HepG2 (cell line): ENCODE measurements around the gene NUP133. TPM values are rescaled to one million over a fixed set of nuclear protein-coding genes. Genes with fewer than 3 reads are reported as not detected.

Source experiments
- CHCHD3 ChIP-seq: sonication (generic); formaldehyde crosslinking; IDR thresholded peaks from 2 replicates; pipeline ENCODE4 v1.8.0; 2022; ENCODE audit warnings: mild to moderate bottlenecking, missing genetic modification reagents, moderate library complexity
- GPN1 ChIP-seq: sonication (generic); formaldehyde crosslinking; IDR thresholded peaks from 2 replicates; pipeline ENCODE4 v1.5.1; 2020; ENCODE audit warnings: missing genetic modification reagents, borderline replicate concordance
- HDAC1 ChIP-seq: sonication (generic); formaldehyde crosslinking; IDR thresholded peaks from 2 replicates; pipeline ENCODE4 v1.5.1; 2020; ENCODE audit warnings: mild to moderate bottlenecking, missing genetic modification reagents
- HNF4A ChIP-seq: sonication (generic); formaldehyde crosslinking; IDR thresholded peaks from 2 replicates; pipeline ENCODE4 v1.4.0; 2020; ENCODE audit warnings: missing genetic modification reagents
- HOXA3 ChIP-seq: sonication (generic); formaldehyde crosslinking; IDR thresholded peaks from 2 replicates; pipeline ENCODE4 v1.5.0; 2020; ENCODE audit warnings: missing genetic modification reagents
- KDM3A ChIP-seq: IDR thresholded peaks from 2 replicates; pipeline ENCODE4 v1.6.1; 2018; ENCODE audit warnings: low read depth, missing compliant biosample characterization
- KMT2B ChIP-seq: IDR thresholded peaks from 2 replicates; pipeline ENCODE4 v1.6.1; 2016; ENCODE audit warnings: missing genetic modification reagents, missing compliant biosample characterization
- MYC ChIP-seq: sonication (generic); formaldehyde crosslinking; IDR thresholded peaks from 2 replicates; pipeline ENCODE4 v1.9.0; 2021; ENCODE audit warnings: missing genetic modification reagents, borderline replicate concordance
- MYNN ChIP-seq: sonication (generic); formaldehyde crosslinking; IDR thresholded peaks from 2 replicates; pipeline ENCODE4 v1.4.0; 2020; ENCODE audit warnings: mild to moderate bottlenecking, low read depth, missing genetic modification reagents
- NR2F6 ChIP-seq, 2 experiments: IDR thresholded peaks; 2 replicates each; pipeline ENCODE4 v1.6.1; 2016; ENCODE audit warnings: antibody characterized with exemption in 1 of 2, mild to moderate bottlenecking in 1 of 2
- RFXAP ChIP-seq: sonication (generic); formaldehyde crosslinking; IDR thresholded peaks from 2 replicates; pipeline ENCODE4 v1.4.0; 2020; ENCODE audit warnings: missing genetic modification reagents, borderline replicate concordance
- TBX2 ChIP-seq: sonication (generic); formaldehyde crosslinking; IDR thresholded peaks from 2 replicates; pipeline ENCODE4 v1.5.0; 2020; ENCODE audit warnings: missing genetic modification reagents, mild to moderate bottlenecking, borderline replicate concordance
- ZNF292 ChIP-seq: sonication (generic); formaldehyde crosslinking; IDR thresholded peaks from 2 replicates; pipeline ENCODE4 v1.8.1; 2022; ENCODE audit warnings: mild to moderate bottlenecking, low read depth, missing genetic modification reagents, borderline replicate concordance
- ZNF296 ChIP-seq: sonication (generic); formaldehyde crosslinking; conservative IDR thresholded peaks from 2 replicates; pipeline ENCODE4 v1.5.0; 2020; ENCODE audit warnings: mild to moderate bottlenecking, missing genetic modification reagents
- ZNF501 ChIP-seq: sonication (generic); formaldehyde crosslinking; IDR thresholded peaks from 2 replicates; pipeline ENCODE4 v1.5.1; 2020; ENCODE audit warnings: mild to moderate bottlenecking, moderate library complexity, missing genetic modification reagents
- ZNF563 ChIP-seq: sonication (generic); formaldehyde crosslinking; IDR thresholded peaks from 2 replicates; pipeline ENCODE4 v1.8.0; 2022; ENCODE audit warnings: mild to moderate bottlenecking, moderate library complexity, missing genetic modification reagents
- ZNF777 ChIP-seq: sonication (generic); formaldehyde crosslinking; IDR thresholded peaks from 2 replicates; pipeline ENCODE4 v1.4.0; 2020; ENCODE audit warnings: missing genetic modification reagents
- polyA plus RNA-seq, 8 experiments: library from polyadenylated mRNA; depleted of rRNA in 3 of 8; stranded (reverse) in 7 of 8; unstranded in 1 of 8; fragments of >200 nt; fragmentation: Illumina TruSeq in 4 of 8; extraction: Trizol in 4 of 8; gene quantifications; 2 replicates each; pipeline versions ENCODE4 v1.2.1 to v1.2.3, GENCODE V29; 2011 to 2016; ENCODE audit warnings: low read depth in 4 of 8, missing spikeins in 1 of 8, mixed read lengths in 1 of 8; ENCODE audit not compliant: insufficient read depth in 1 of 8
- total RNA-seq, 5 experiments: library from RNA; depleted of rRNA; stranded (reverse); fragments of >200 nt; fragmentation: Illumina TruSeq; extraction: Trizol; gene quantifications; 2 replicates each; pipeline ENCODE4 v1.2.3, GENCODE V29; 2016; ENCODE audit warnings: low read depth in 1 of 5
- TF ChIP-seq, protein P1 (sequence below): sonication (generic); formaldehyde crosslinking; IDR thresholded peaks from 2 replicates; pipeline ENCODE4 v1.9.0; 2021; ENCODE audit warnings: missing genetic modification reagents, borderline replicate concordance
- TF ChIP-seq, protein P2 (sequence below): sonication (generic); formaldehyde crosslinking; conservative IDR thresholded peaks from 2 replicates; pipeline ENCODE4 v1.4.0; 2020; ENCODE audit warnings: missing genetic modification reagents
- TF ChIP-seq, protein P3 (sequence below): sonication (generic); formaldehyde crosslinking; conservative IDR thresholded peaks from 2 replicates; pipeline ENCODE4 v1.4.0; 2020; ENCODE audit warnings: missing genetic modification reagents

The NUP133 gene
- total and polyA plus RNA-seq, 2 of the 13 experiments (the other 11 are each of a cell fraction or from before 2014, with no cell fraction given) = 17.7 to 45.6 TPM

DNA sequence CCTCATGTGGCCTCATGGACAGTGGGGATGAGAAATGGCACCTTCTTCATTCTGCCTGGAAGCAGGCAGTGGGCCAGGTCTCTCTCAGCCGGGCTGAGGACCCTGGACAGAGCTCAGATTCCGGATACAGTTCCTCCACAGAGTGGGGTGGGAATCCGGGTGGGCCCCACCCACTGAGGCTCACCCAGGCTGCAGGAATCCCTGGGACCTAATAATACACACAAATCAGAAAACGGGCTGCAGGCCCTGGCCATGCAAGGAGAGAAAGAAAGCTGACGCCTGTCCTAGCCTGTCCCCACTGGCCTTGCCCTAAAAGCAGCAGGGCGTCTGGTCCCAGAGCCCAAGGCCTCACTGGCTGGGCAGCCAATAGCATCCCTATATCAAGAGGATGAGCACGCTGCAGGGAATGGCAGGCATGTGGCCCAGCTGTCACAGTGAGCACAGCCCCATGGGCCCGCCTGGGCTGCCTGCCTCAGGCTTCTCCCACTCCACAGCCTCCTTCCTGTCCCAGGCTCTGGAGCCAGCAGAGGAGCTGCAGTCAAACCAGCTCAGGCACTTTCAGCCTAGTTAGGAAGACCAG, 99.6 kb downstream of the NUP133 start (continued):
- TF ChIP-seq TBX2 = no peak
- peak; percentile 28; the same call in 1 of the 2 replicates for TF ChIP-seq HNF4A (CRISPR knock-in tag)
- TF ChIP-seq GPN1 (CRISPR knock-in tag) = no peak
- TF ChIP-seq ZNF777 (CRISPR knock-in tag) = 0 out of 2 replicates have a peak, but pooled peaks have one; percentile 21
- TF ChIP-seq ZNF501 (CRISPR knock-in tag) = no peak
- no peak for TF ChIP-seq KMT2B (CRISPR knock-in tag)
- no peak for TF ChIP-seq ZNF563 (CRISPR knock-in tag)
- TF ChIP-seq, protein P1, sequence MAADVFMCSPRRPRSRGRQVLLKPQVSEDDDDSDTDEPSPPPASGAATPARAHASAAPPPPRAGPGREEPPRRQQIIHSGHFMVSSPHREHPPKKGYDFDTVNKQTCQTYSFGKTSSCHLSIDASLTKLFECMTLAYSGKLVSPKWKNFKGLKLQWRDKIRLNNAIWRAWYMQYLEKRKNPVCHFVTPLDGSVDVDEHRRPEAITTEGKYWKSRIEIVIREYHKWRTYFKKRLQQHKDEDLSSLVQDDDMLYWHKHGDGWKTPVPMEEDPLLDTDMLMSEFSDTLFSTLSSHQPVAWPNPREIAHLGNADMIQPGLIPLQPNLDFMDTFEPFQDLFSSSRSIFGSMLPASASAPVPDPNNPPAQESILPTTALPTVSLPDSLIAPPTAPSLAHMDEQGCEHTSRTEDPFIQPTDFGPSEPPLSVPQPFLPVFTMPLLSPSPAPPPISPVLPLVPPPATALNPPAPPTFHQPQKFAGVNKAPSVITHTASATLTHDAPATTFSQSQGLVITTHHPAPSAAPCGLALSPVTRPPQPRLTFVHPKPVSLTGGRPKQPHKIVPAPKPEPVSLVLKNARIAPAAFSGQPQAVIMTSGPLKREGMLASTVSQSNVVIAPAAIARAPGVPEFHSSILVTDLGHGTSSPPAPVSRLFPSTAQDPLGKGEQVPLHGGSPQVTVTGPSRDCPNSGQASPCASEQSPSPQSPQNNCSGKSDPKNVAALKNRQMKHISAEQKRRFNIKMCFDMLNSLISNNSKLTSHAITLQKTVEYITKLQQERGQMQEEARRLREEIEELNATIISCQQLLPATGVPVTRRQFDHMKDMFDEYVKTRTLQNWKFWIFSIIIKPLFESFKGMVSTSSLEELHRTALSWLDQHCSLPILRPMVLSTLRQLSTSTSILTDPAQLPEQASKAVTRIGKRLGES = no peak
- 0 out of 2 replicates have a peak, but pooled peaks have one; percentile 25 for TF ChIP-seq ZNF292
- TF ChIP-seq CHCHD3 (CRISPR knock-in tag) = no peak
- peak; percentile 32; the same call in 1 of the 2 replicates for TF ChIP-seq MYC
- TF ChIP-seq KDM3A = no peak
- 0 out of 2 replicates have a peak, but pooled peaks have one; percentile 63 for TF ChIP-seq RFXAP
- TF ChIP-seq HDAC1 (CRISPR knock-in tag) = 0 out of 2 replicates have a peak, but pooled peaks have one; percentile 11
- TF ChIP-seq ZNF296 (CRISPR knock-in tag) = 0 out of 2 replicates have a peak, but pooled peaks have one; percentile 53
- TF ChIP-seq, protein P2, sequence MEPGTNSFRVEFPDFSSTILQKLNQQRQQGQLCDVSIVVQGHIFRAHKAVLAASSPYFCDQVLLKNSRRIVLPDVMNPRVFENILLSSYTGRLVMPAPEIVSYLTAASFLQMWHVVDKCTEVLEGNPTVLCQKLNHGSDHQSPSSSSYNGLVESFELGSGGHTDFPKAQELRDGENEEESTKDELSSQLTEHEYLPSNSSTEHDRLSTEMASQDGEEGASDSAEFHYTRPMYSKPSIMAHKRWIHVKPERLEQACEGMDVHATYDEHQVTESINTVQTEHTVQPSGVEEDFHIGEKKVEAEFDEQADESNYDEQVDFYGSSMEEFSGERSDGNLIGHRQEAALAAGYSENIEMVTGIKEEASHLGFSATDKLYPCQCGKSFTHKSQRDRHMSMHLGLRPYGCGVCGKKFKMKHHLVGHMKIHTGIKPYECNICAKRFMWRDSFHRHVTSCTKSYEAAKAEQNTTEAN = 0 out of 2 replicates have a peak, but pooled peaks have one; percentile 30
- TF ChIP-seq HOXA3 (CRISPR knock-in tag) = 0 out of 2 replicates have a peak, but pooled peaks have one; percentile 15
- TF ChIP-seq, protein P3, sequence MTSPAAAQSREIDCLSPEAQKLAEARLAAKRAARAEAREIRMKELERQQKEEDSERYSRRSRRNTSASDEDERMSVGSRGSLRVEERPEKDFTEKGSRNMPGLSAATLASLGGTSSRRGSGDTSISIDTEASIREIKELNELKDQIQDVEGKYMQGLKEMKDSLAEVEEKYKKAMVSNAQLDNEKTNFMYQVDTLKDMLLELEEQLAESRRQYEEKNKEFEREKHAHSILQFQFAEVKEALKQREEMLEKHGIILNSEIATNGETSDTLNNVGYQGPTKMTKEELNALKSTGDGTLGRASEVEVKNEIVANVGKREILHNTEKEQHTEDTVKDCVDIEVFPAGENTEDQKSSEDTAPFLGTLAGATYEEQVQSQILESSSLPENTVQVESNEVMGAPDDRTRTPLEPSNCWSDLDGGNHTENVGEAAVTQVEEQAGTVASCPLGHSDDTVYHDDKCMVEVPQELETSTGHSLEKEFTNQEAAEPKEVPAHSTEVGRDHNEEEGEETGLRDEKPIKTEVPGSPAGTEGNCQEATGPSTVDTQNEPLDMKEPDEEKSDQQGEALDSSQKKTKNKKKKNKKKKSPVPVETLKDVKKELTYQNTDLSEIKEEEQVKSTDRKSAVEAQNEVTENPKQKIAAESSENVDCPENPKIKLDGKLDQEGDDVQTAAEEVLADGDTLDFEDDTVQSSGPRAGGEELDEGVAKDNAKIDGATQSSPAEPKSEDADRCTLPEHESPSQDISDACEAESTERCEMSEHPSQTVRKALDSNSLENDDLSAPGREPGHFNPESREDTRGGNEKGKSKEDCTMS = no peak
- TF ChIP-seq NR2F6 (IDR thresholded peaks at IDR 0.05) = no peak
- no peak for TF ChIP-seq NR2F6 (CRISPR knock-in tag; IDR thresholded peaks at IDR 0.05)
- TF ChIP-seq MYNN (CRISPR knock-in tag) = no peak
